Spleen (tissue), 11 donors: ENCODE results near the gene PRMT1. TPM values are rescaled to one million over a fixed set of nuclear protein-coding genes. Genes with fewer than 3 reads are reported as not detected.

Source experiments
- DNase-seq: peaks from one replicate; pipeline ENCODE4 v3.0.0-alpha.2; 2020
- H3K27ac ChIP-seq, 8 donors: fragments of 200-600 bp; sonication (generic) in 7 of 8; 1 replicate in 4 of 8; 2 replicates in 4 of 8; pipeline versions ENCODE4 v1.5.0 to v1.8.0; 2016 to 2021; ENCODE audit warnings: inconsistent platforms in 4 of 8, mild to moderate bottlenecking in 4 of 8, moderate library complexity in 1 of 8
- H3K27me3 ChIP-seq, 7 donors: fragments of 200-600 bp; sonication (generic) in 6 of 7; replicated peaks in 1 of 7; 1 replicate in 4 of 7; 2 replicates in 3 of 7; pipeline versions ENCODE4 v1.5.0 to v1.8.0; 2016 to 2021; ENCODE audit warnings: inconsistent platforms in 3 of 7, mild to moderate bottlenecking in 1 of 7
- H3K36me3 ChIP-seq, 6 donors: fragments of 200-600 bp; sonication (generic) in 5 of 6; 1 replicate in 4 of 6; 2 replicates in 2 of 6; pipeline versions ENCODE4 v1.5.0 to v1.8.0; 2016 to 2021; ENCODE audit warnings: inconsistent platforms in 2 of 6
- H3K4me1 ChIP-seq, 6 donors: fragments of 200-600 bp; sonication (generic) in 5 of 6; 1 replicate in 3 of 6; 2 replicates in 3 of 6; pipeline versions ENCODE4 v1.5.0 to v1.8.0; 2016 to 2021; ENCODE audit warnings: inconsistent platforms in 3 of 6
- H3K4me3 ChIP-seq, 8 donors: fragments of 200-600 bp; sonication (generic) in 7 of 8; 1 replicate in 4 of 8; 2 replicates in 4 of 8; pipeline versions ENCODE4 v1.5.0 to v1.8.0; 2016 to 2021; ENCODE audit warnings: inconsistent platforms in 4 of 8, mild to moderate bottlenecking in 4 of 8, moderate library complexity in 2 of 8
- H3K9me3 ChIP-seq, 8 donors: fragments of 200-600 bp; sonication (generic) in 7 of 8; 1 replicate in 4 of 8; 2 replicates in 4 of 8; pipeline versions ENCODE4 v1.5.0 to v1.8.0; 2016 to 2021; ENCODE audit warnings: inconsistent platforms in 4 of 8
- CTCF ChIP-seq, 11 experiments: fragments of 200-600 bp in 7 of 11; fragments of 450-650 bp in 4 of 11; sonication (generic) in 4 of 11; IDR thresholded peaks in 8 of 11; conservative IDR thresholded peaks in 3 of 11; 1 replicate in 7 of 11; 2 replicates in 4 of 11; pipeline versions ENCODE4 v1.4.0 to v1.8.0; 2016 to 2021; ENCODE audit warnings: antibody characterized with exemption in 11 of 11, inconsistent platforms in 4 of 11, mild to moderate bottlenecking in 1 of 11
- POLR2A ChIP-seq, 3 donors: fragments of 450-650 bp; IDR thresholded peaks; one replicate each; pipeline ENCODE4 v1.5.1; 2017; ENCODE audit warnings: antibody characterized with exemption in 3 of 3, mild to moderate bottlenecking in 1 of 3
- POLR2AphosphoS5 ChIP-seq, 3 donors: sonication (generic); formaldehyde crosslinking; IDR thresholded peaks; one replicate each; pipeline ENCODE4 v1.5.1; 2017; ENCODE audit warnings: antibody characterized with exemption in 3 of 3
- WGBS, 5 donors: extraction: QIAGEN DNeasy Blood & Tissue Kit in 3 of 5; methylation state at CpG; one replicate each; pipeline versions ENCODE4 v1.1.5 to v1.1.7; 2013 to 2018; 5-methylcytosine and 5-hydroxymethylcytosine counted together
- intact Hi-C: fragments of 100-400 bp; cut with DNase I; formaldehyde crosslinking; loops from one replicate; pipeline ENCODE4 v1.15.0; 2023; ENCODE audit warnings: low total_unique reads
- polyA plus RNA-seq, 3 donors: library from polyadenylated mRNA; stranded (reverse); fragments of 200-250 nt; gene quantifications; one replicate each; pipeline ENCODE4 v1.2.1, GENCODE V29; 2013
- total RNA-seq, 7 donors: library from RNA; depleted of rRNA in 3 of 7; stranded (reverse); fragments of >200 nt in 3 of 7; fragmentation: NEBNext Ultra II Directional in 4 of 7; extraction: Animal tissue kit (Norgen Biotek cat#: 25700) in 4 of 7; gene quantifications; one replicate each; pipeline versions ENCODE4 v1.1.0 to v1.2.1, GENCODE V29; 2016 to 2021
- donor health status: healthy with polysubstance abuse.
- donor health status: DM: no; HTN: no; CAD: no; lungs with moderate emphysema.
- donor health status: DM: no; HTN: no; CAD: no.
- donor health status: Bipolar disorder and iron deficiency.
- donor health status: healthy.
- donor health status: DM: no; HTN: no; CAD: no.
- donor health status: DM: yes; HTN: yes; CAD: no.

Gene PRMT1
- total and polyA plus RNA-seq, 10 donors: 108 to 175 (median 124) TPM

GRCh38 chr19:49688531-49689132 is 11.6 kb downstream of the PRMT1 start:
- H3K27me3 ChIP-seq: peaks cover 0 to 41% (median 16%) of the 10 kb centered on the region in 7 donors
- peak overlapping the region in 7 of 8 donors; percentile 29 to 72 (median 49) for H3K4me3 ChIP-seq
- peak overlapping the region in 7 of 8 donors; percentile 35 to 83 (median 79) for H3K27ac ChIP-seq
- intact Hi-C loops: no loop called here
- DNase-seq: no peak
- no peaks in the 10 kb centered on the region for H3K9me3 ChIP-seq
- H3K4me1 ChIP-seq: peaks cover 22 to 85% (median 51%) of the 10 kb centered on the region in 6 donors
- TF ChIP-seq POLR2AphosphoS5 (IDR thresholded peaks at IDR 0.05): peak in 2 of 3 donors; percentile 45 to 69
- TF ChIP-seq POLR2A (IDR thresholded peaks at IDR 0.05): no peak
- TF ChIP-seq CTCF (IDR thresholded peaks at IDR 0.05 in 8 of 11, conservative IDR thresholded peaks at IDR 0.05 in 3 of 11): no peak
- peaks cover 4 to 55% (median 40%) of the 10 kb centered on the region in 6 donors for H3K36me3 ChIP-seq
- WGBS, 5 donors: 56 to 80% (median 70%) methylated on average over 11 to 12 of the region's 12 CpGs

- H3K9me3 ChIP-seq: no peaks in the 10 kb centered on the region
- TF ChIP-seq POLR2A (IDR thresholded peaks at IDR 0.05) (no peak), CTCF (IDR thresholded peaks at IDR 0.05 in 8 of 11, conservative IDR thresholded peaks at IDR 0.05 in 3 of 11) (peak in 8 of 11 experiments; percentile 33 to 62 (median 54)), POLR2AphosphoS5 (IDR thresholded peaks at IDR 0.05) (peak; percentile 61 to 77 (median 64))
- peaks cover 22 to 80% (median 49%) of the 10 kb centered on the region in 6 donors for H3K4me1 ChIP-seq
- peaks cover 4 to 47% (median 32%) of the 10 kb centered on the region in 6 donors for H3K36me3 ChIP-seq
- 40 to 48% (median 46%) methylated on average over 44 to 54 of the region's 54 CpGs for WGBS, 5 donors
- peaks cover 0 to 41% (median 16%) of the 10 kb centered on the region in 7 donors for H3K27me3 ChIP-seq
- peak within 1 kb of the TSS; percentile 29 to 72 (median 46) for H3K4me3 ChIP-seq
- intact Hi-C loops: no loop called here
- H3K27ac ChIP-seq: peak within 1 kb of the TSS; percentile 35 to 83 (median 76)
- DNase-seq: peak; percentile 84
These were observed 12.3 kb downstream of the PRMT1 start, which contains the start of gene ADM5 for GRCh38 chr19:49689133-49690078. ADM5 (plus strand) TSS chr19:49689594; CDS start chr19:49689838, 244 bp downstream.

- 17 to 36% (median 24%) methylated on average over 22 to 39 of the region's 39 CpGs for WGBS, 5 donors
- DNase-seq: no peak
- intact Hi-C loops: no loop called here
These were observed 13.1 kb downstream of the PRMT1 start for GRCh38 chr19:49690079-49690655.

More at GRCh38 chr19:49690079-49690655, 13.1 kb downstream of the PRMT1 start:
- Histone ChIP-seq H3K9me3 (no peaks in the 10 kb centered on the region), H3K4me1 (peaks cover 22 to 73% (median 46%) of the 10 kb centered on the region in 6 donors), H3K4me3 (peak overlapping the region; percentile 29 to 72 (median 46)), H3K36me3 (peaks cover 1 to 39% (median 25%) of the 10 kb centered on the region in 6 donors), H3K27me3 (peaks cover 0 to 41% (median 16%) of the 10 kb centered on the region in 7 donors), H3K27ac (peak overlapping the region; percentile 15 to 83 (median 76))
- TF ChIP-seq POLR2A (IDR thresholded peaks at IDR 0.05) (no peak), CTCF (IDR thresholded peaks at IDR 0.05 in 8 of 11, conservative IDR thresholded peaks at IDR 0.05 in 3 of 11) (peak in 2 of 11 experiments; percentile 3 to 8), POLR2AphosphoS5 (IDR thresholded peaks at IDR 0.05) (peak in 2 of 3 donors; percentile 8 to 49)
